GM12878 (cell line): ENCODE measurements around the gene GDAP2. TPM values are rescaled to one million over a fixed set of nuclear protein-coding genes. Genes with fewer than 3 reads are reported as not detected.
A peak's percentile ranks its signal among the peaks of the same experiment; 100 is the strongest.

Experiments used
- ATF3 ChIP-seq: IDR thresholded peaks from 2 replicates; pipeline ENCODE4 v1.6.1; 2011; ENCODE audit warnings: low read depth, mild to moderate bottlenecking, low read length, moderate library complexity, borderline replicate concordance; ENCODE audit errors: extremely low read depth
- CBX5 ChIP-seq: sonication (generic); IDR thresholded peaks from 2 replicates; pipeline ENCODE4 v1.6.1; 2016; ENCODE audit warnings: low read depth, moderate library complexity, mild to moderate bottlenecking, inconsistent platforms
- CREM ChIP-seq: IDR thresholded peaks from 2 replicates; pipeline ENCODE4 v1.6.1; 2014; ENCODE audit warnings: antibody characterized with exemption, low read depth
- EP300 ChIP-seq, 2 experiments: fragments of 150-350 bp in 1 of 2; IDR thresholded peaks; 2 replicates each; pipeline ENCODE4 v1.6.1; 2011 to 2012; ENCODE audit warnings: low read depth in 2 of 2, low read length in 2 of 2, borderline replicate concordance in 1 of 2, improper control_type of control experiment in 1 of 2, inconsistent platforms in 1 of 2; ENCODE audit not compliant: control insufficient read depth in 1 of 2
- ESRRA ChIP-seq: IDR thresholded peaks from 2 replicates; pipeline ENCODE4 v1.6.1; 2012; ENCODE audit warnings: mild to moderate bottlenecking, low read length, improper control_type of control experiment
- JUNB ChIP-seq: IDR thresholded peaks from 2 replicates; pipeline ENCODE4 v1.6.1; 2016; ENCODE audit warnings: antibody characterized with exemption, mild to moderate bottlenecking
- KAT2A ChIP-seq: conservative IDR thresholded peaks from 2 replicates; pipeline ENCODE4 v1.6.1; 2011; ENCODE audit warnings: low read depth, low read length; ENCODE audit not compliant: control insufficient read depth
- KLF5 ChIP-seq: fragments of 450-650 bp; IDR thresholded peaks from 2 replicates; pipeline ENCODE4 v1.6.1; 2014; ENCODE audit warnings: mild to moderate bottlenecking; ENCODE audit not compliant: partially characterized antibody
- MLLT1 ChIP-seq: fragments of 450-650 bp; IDR thresholded peaks from 2 replicates; pipeline ENCODE4 v1.6.1; 2016; ENCODE audit warnings: mild to moderate bottlenecking
- MTA2 ChIP-seq: fragments of 450-650 bp; IDR thresholded peaks from 2 replicates; pipeline ENCODE4 v1.6.1; 2016; ENCODE audit warnings: low read depth, mild to moderate bottlenecking, moderate library complexity
- MXI1 ChIP-seq: fragments of 150-350 bp; IDR thresholded peaks from 2 replicates; pipeline ENCODE4 v1.6.1; 2011; ENCODE audit warnings: low read depth, mild to moderate bottlenecking, inconsistent platforms, low read length, improper control_type of control experiment
- NFYA ChIP-seq: IDR thresholded peaks from 2 replicates; pipeline ENCODE4 v1.6.1; 2011; ENCODE audit warnings: low read depth, mild to moderate bottlenecking, low read length, improper control_type of control experiment, borderline replicate concordance
- RFX5 ChIP-seq: IDR thresholded peaks from 2 replicates; pipeline ENCODE4 v1.6.1; 2011; ENCODE audit warnings: low read depth, low read length, improper control_type of control experiment
- SIN3A ChIP-seq: IDR thresholded peaks from 2 replicates; pipeline ENCODE4 v1.6.1; 2012; ENCODE audit warnings: low read depth, low read length, improper control_type of control experiment
- SKIL ChIP-seq: fragments of 450-650 bp; IDR thresholded peaks from 2 replicates; pipeline ENCODE4 v1.6.1; 2017; ENCODE audit warnings: mild to moderate bottlenecking, low read depth, inconsistent platforms; ENCODE audit not compliant: poor library complexity, severe bottlenecking
- SMAD5 ChIP-seq: IDR thresholded peaks from 2 replicates; pipeline ENCODE4 v1.6.1; 2016; ENCODE audit warnings: antibody characterized with exemption, low read depth
- SMARCA5 ChIP-seq: fragments of 450-650 bp; IDR thresholded peaks from 2 replicates; pipeline ENCODE4 v1.6.1; 2017; ENCODE audit warnings: mild to moderate bottlenecking
- STAT3 ChIP-seq: IDR thresholded peaks from 2 replicates; pipeline ENCODE4 v1.6.1; 2011; ENCODE audit warnings: low read depth, low read length, improper control_type of control experiment
- SUPT20H ChIP-seq: IDR thresholded peaks from 2 replicates; pipeline ENCODE4 v1.6.1; 2011; ENCODE audit warnings: low read depth, mild to moderate bottlenecking, low read length, moderate library complexity, borderline replicate concordance; ENCODE audit not compliant: control insufficient read depth
- SUZ12 ChIP-seq: fragments of 200-600 bp; sonication (generic); IDR thresholded peaks from one replicate; pipeline ENCODE4 v1.6.1; 2018; ENCODE audit warnings: antibody characterized with exemption, mild to moderate bottlenecking; ENCODE audit not compliant: unreplicated experiment
- YY1 ChIP-seq: IDR thresholded peaks from 2 replicates; pipeline ENCODE4 v1.6.1; 2011; ENCODE audit warnings: low read depth, mild to moderate bottlenecking, low read length
- ZNF24 ChIP-seq: fragments of 450-650 bp; IDR thresholded peaks from 2 replicates; pipeline ENCODE4 v1.6.1; 2017; ENCODE audit warnings: antibody characterized with exemption, mild to moderate bottlenecking
- ZNF384 ChIP-seq: IDR thresholded peaks from 2 replicates; pipeline ENCODE4 v1.6.1; 2012; ENCODE audit warnings: low read depth, mild to moderate bottlenecking, low read length, improper control_type of control experiment, borderline replicate concordance
- polyA plus RNA-seq, 11 experiments: library from polyadenylated mRNA; depleted of rRNA in 4 of 11; unstranded in 6 of 11; stranded (reverse) in 5 of 11; fragments of >200 nt; fragmentation: Nextera tagmentation in 4 of 11; fragmentation: Illumina TruSeq in 1 of 11; extraction: Ambion mirVana in 4 of 11; extraction: Trizol in 1 of 11; gene quantifications; 1 replicate in 1 of 11; 2 replicates in 10 of 11; pipeline versions ENCODE4 v1.2.1 to v1.2.3, GENCODE V29; 2011 to 2016; ENCODE audit warnings: inconsistent platforms in 2 of 11, missing spikeins in 2 of 11, low read depth in 1 of 11
- total RNA-seq, 4 experiments: library from RNA; depleted of rRNA in 3 of 4; stranded (reverse); fragments of >200 nt in 3 of 4; fragmentation: Illumina TruSeq in 1 of 4; extraction: Trizol in 1 of 4; gene quantifications; 2 replicates each; pipeline versions ENCODE4 v1.2.1 to v1.2.3, GENCODE V29; 2013 to 2021
- TF ChIP-seq, protein P1 (sequence below): fragments of 450-650 bp; formaldehyde crosslinking; IDR thresholded peaks from 2 replicates; pipeline ENCODE4 v1.5.0; 2022; ENCODE audit warnings: mild to moderate bottlenecking, missing genetic modification characterization

The GDAP2 gene
- total and polyA plus RNA-seq, 10 of the 15 experiments (the other 5 are each of a cell fraction or from before 2014, with no cell fraction given), result 2.6 to 19.2 (median 11.4) TPM

- TF ChIP-seq MLLT1, result no peak
- TF ChIP-seq ATF3, result no peak
- no peak for TF ChIP-seq ESRRA
- no peak for TF ChIP-seq MTA2
- TF ChIP-seq SMARCA5, result no peak
- TF ChIP-seq MXI1, result peak; percentile 98
- TF ChIP-seq SUZ12, result no peak
- TF ChIP-seq ZNF384, result no peak
- TF ChIP-seq KAT2A, result no peak
- no peak for TF ChIP-seq YY1
- TF ChIP-seq EP300 (IDR thresholded peaks at IDR 0.05; ENCODE audit: borderline replicate concordance in 1 of 2, control insufficient read depth in 1 of 2, low read depth in 2 of 2, low read length in 2 of 2), result no peak
- TF ChIP-seq KLF5, result no peak
- TF ChIP-seq CBX5, result no peak
- no peak for TF ChIP-seq ZNF24
- peak; percentile 53; the same call in 1 of the 2 replicates for TF ChIP-seq SIN3A
- TF ChIP-seq, protein P1, sequence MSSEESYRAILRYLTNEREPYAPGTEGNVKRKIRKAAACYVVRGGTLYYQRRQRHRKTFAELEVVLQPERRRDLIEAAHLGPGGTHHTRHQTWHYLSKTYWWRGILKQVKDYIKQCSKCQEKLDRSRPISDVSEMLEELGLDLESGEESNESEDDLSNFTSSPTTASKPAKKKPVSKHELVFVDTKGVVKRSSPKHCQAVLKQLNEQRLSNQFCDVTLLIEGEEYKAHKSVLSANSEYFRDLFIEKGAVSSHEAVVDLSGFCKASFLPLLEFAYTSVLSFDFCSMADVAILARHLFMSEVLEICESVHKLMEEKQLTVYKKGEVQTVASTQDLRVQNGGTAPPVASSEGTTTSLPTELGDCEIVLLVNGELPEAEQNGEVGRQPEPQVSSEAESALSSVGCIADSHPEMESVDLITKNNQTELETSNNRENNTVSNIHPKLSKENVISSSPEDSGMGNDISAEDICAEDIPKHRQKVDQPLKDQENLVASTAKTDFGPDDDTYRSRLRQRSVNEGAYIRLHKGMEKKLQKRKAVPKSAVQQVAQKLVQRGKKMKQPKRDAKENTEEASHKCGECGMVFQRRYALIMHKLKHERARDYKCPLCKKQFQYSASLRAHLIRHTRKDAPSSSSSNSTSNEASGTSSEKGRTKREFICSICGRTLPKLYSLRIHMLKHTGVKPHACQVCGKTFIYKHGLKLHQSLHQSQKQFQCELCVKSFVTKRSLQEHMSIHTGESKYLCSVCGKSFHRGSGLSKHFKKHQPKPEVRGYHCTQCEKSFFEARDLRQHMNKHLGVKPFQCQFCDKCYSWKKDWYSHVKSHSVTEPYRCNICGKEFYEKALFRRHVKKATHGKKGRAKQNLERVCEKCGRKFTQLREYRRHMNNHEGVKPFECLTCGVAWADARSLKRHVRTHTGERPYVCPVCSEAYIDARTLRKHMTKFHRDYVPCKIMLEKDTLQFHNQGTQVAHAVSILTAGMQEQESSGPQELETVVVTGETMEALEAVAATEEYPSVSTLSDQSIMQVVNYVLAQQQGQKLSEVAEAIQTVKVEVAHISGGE (CRISPR knock-in tag), result no peak
- no peak for TF ChIP-seq STAT3
- peak; percentile 90 for TF ChIP-seq CREM
- no peak for TF ChIP-seq JUNB
- no peak for TF ChIP-seq SKIL
- TF ChIP-seq SMAD5, result peak; percentile 49; the same call in 1 of the 2 replicates
- TF ChIP-seq NFYA, result no peak
- no peak for TF ChIP-seq SUPT20H
- TF ChIP-seq RFX5, result no peak
These were observed at the start of gene GDAP2, which contains the start of gene WDR3 (continued) for GRCh38 chr1:117929343-117930172.
